ENCODE measurements around the gene OR10X1.

The OR10X1 gene

GRCh38 chr1:158583962-158584361, 4.3 kb upstream of the OR10X1 start:
- no peak for DNase-seq (ENCODE audit: low read depth)
- TF ChIP-seq CTCF (IDR thresholded peaks at IDR 0.05; ENCODE audit: low read depth, low read length, missing control alignments), result no peak
- no peak overlapping the region for H3K4me3 ChIP-seq (ENCODE audit: low read depth, low read length)

DNA sequence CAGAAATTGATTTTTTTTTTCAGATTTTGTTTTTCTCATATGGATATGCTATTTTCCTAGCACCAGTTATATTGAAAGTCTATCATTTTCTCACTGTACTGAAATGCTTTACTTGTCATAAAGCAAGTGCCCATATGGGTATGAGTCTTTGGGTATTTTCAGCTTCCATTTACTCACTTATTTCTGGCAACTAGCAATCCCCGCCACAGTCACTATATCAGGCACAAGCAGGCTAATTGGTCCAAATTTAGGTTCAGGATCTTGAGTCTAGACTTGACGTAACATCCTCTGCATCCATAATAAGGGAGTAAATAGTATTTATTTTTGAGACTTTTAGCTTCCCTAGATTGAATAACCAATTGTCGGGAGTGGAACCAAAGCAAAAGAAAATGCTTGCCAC, 2.1 kb downstream of the OR10X1 start:
- no peak overlapping the region for H3K4me3 ChIP-seq (ENCODE audit: low read depth, low read length)
- DNase-seq (ENCODE audit: low read depth), result no peak
- no peak for TF ChIP-seq CTCF (IDR thresholded peaks at IDR 0.05; ENCODE audit: low read depth, low read length, missing control alignments)

- H3K4me3 ChIP-seq (ENCODE audit: low read depth, low read length), result no peak overlapping the region
- TF ChIP-seq CTCF (IDR thresholded peaks at IDR 0.05; ENCODE audit: low read depth, low read length, missing control alignments), result no peak
- no peak for DNase-seq (ENCODE audit: low read depth)
These were observed 7.5 kb downstream of the OR10X1 start for GRCh38 chr1:158572226-158572625.

- DNase-seq (ENCODE audit: low read depth), result no peak
- H3K4me3 ChIP-seq (ENCODE audit: low read depth, low read length), result no peak within 1 kb of the TSS
- TF ChIP-seq CTCF (IDR thresholded peaks at IDR 0.05; ENCODE audit: low read depth, low read length, missing control alignments), result no peak
These were observed 9.2 kb downstream of the OR10X1 start, which contains the start of gene OR6P1 for GRCh38 chr1:158570480-158570879. Gene OR6P1 (minus strand): TSS chr1:158570580. CDS start chr1:158563604, 6,976 bp downstream.

DNA sequence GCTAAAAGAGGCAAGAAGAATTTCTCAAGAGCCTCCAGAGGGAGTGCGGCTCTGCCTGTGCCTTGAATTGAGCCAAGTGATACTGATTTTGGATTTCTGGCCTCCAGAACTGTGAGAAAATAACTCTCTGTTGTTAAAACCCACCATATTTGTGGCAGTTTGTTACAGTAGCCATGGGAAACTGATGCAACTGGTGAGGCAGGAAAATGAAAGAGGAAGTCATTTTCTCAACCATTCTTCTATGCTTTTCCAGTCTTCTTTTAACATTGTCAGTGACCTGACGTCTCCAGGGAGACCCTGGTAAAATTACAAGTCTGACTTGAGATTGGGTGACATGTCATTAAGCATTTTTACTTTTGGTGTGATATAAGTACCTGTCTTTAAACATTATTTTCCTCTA, 15.1 kb downstream of the OR10X1 start:
- DNase-seq (ENCODE audit: low read depth), result no peak
- no peak for TF ChIP-seq CTCF (IDR thresholded peaks at IDR 0.05; ENCODE audit: low read depth, low read length, missing control alignments)
- H3K4me3 ChIP-seq (ENCODE audit: low read depth, low read length), result no peak overlapping the region

- no peak overlapping the region for H3K4me3 ChIP-seq (ENCODE audit: low read depth, low read length)
- DNase-seq (ENCODE audit: low read depth), result no peak
- TF ChIP-seq CTCF (IDR thresholded peaks at IDR 0.05; ENCODE audit: low read depth, low read length, missing control alignments), result no peak
These were observed 15.8 kb downstream of the OR10X1 start for GRCh38 chr1:158563853-158564252.

DNA sequence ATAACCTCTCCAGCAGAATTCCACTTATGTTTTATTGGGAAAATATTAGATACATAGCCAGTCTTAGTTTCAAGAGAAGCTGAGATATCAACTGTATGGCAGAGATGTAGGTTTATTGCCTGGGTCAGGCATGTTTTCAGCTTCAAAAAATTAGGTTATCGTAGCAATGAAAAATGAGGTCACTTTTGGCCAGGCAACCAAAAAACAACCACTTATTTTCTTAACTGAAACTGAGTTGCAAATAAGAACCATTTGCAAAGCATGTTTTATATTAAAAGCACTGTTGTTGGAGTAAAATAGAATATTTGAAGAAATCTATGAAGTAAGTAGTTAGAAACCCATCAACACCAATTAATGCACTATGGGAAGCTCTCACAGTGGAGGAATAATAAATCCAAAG, 20.0 kb downstream of the OR10X1 start:
- DNase-seq (ENCODE audit: low read depth), result no peak
- H3K4me3 ChIP-seq (ENCODE audit: low read depth, low read length), result no peak overlapping the region
- TF ChIP-seq CTCF (IDR thresholded peaks at IDR 0.05; ENCODE audit: low read depth, low read length, missing control alignments), result no peak

All from GM12864 (cell line).